ENCODE measurements around the gene SMTNL2. TPM values are rescaled to one million over a fixed set of nuclear protein-coding genes. Genes with fewer than 3 reads are reported as not detected.

SMTNL2 gene
- total RNA-seq, 1 experiment from 2014 or later: not detected

DNA sequence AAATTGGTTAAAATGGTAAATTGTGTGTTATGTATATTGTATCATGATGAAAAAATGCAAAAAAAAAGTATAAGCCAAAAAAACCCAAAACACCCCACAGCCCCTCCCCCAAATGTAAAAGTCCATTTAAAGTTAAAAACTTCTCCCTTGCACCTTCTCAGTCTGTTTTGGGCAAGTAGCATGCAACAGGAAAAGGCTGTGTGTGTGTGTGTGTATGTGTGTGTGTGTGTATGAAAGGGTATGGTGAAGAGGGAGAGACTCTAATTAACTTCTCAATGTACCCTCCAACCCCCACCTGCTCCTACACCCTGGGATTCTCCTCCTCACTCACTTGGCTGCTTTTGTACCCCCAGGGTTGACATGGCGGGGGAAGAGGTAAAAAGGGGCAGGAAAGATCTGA is 14.7 kb upstream of the SMTNL2 start:
- POLR2A ChIA-PET (ENCODE audit: low non-redundant PET): no interaction called here
- no peak overlapping the region for H3K4me3 ChIP-seq (ENCODE audit: low read depth, low read length, poor library complexity, severe bottlenecking)
- intact Hi-C loops (cut with micrococcal nuclease; ENCODE audit: unreplicated experiment): no loop called here
- TF ChIP-seq, protein P1, sequence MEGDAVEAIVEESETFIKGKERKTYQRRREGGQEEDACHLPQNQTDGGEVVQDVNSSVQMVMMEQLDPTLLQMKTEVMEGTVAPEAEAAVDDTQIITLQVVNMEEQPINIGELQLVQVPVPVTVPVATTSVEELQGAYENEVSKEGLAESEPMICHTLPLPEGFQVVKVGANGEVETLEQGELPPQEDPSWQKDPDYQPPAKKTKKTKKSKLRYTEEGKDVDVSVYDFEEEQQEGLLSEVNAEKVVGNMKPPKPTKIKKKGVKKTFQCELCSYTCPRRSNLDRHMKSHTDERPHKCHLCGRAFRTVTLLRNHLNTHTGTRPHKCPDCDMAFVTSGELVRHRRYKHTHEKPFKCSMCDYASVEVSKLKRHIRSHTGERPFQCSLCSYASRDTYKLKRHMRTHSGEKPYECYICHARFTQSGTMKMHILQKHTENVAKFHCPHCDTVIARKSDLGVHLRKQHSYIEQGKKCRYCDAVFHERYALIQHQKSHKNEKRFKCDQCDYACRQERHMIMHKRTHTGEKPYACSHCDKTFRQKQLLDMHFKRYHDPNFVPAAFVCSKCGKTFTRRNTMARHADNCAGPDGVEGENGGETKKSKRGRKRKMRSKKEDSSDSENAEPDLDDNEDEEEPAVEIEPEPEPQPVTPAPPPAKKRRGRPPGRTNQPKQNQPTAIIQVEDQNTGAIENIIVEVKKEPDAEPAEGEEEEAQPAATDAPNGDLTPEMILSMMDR (conservative IDR thresholded peaks at IDR 0.05; ENCODE audit: low read depth, low read length): no peak
- no peak for TF ChIP-seq EZH2 (IDR thresholded peaks at IDR 0.05; ENCODE audit: borderline replicate concordance, low read depth, low read length, poor library complexity, severe bottlenecking)
- no peaks in the 10 kb centered on the region for H3K9me3 ChIP-seq (ENCODE audit: low read depth, low read length, poor library complexity, severe bottlenecking)
- BruUV-seq (replicated peaks): no TSS peak
- H3K36me3 ChIP-seq (ENCODE audit: insufficient read depth, low read length, poor library complexity, severe bottlenecking): no peaks in the 10 kb centered on the region
- CTCF ChIA-PET: interaction anchor here (0.6 kb wide), 1 partner anchor 31 kb away, joined by 15 read pairs; no protein-coding TSS in a partner anchor
- no peak for DNase-seq (ENCODE audit: low spot score)
- no peaks in the 10 kb centered on the region for H3K27me3 ChIP-seq (replicated peaks; ENCODE audit: insufficient read depth, low read depth, low read length, poor library complexity)
- no peak overlapping the region for H3K27ac ChIP-seq (ENCODE audit: low read depth, low read length, poor library complexity, severe bottlenecking)
- no peaks in the 10 kb centered on the region for H3K4me1 ChIP-seq (ENCODE audit: insufficient read depth, low read length, poor library complexity, severe bottlenecking)

DNA sequence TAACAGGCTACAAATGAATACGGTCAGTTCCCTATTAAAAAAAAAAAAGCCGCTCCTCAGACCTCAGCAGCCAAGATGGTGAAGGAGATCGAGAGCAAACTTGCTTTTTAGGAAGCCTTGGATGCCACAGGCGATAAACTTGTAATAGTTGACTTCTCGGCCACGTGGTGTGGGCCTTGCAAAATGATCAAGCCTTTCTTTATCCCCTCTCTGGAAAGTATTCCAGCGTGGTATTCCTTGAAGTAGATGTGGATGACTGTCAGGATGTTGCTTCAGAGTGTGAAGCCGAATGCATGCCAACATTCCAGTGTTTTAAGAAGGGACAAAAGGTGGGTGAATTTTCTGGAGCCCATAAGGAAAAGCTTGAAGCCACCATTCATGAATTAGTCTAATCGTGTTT is 12.2 kb upstream of the SMTNL2 start:
- Histone ChIP-seq H3K4me3 (ENCODE audit: low read depth, low read length, poor library complexity, severe bottlenecking) (no peak overlapping the region), H3K27ac (ENCODE audit: low read depth, low read length, poor library complexity, severe bottlenecking) (no peak overlapping the region), H3K4me1 (ENCODE audit: insufficient read depth, low read length, poor library complexity, severe bottlenecking) (no peaks in the 10 kb centered on the region), H3K9me3 (ENCODE audit: low read depth, low read length, poor library complexity, severe bottlenecking) (no peaks in the 10 kb centered on the region), H3K36me3 (ENCODE audit: insufficient read depth, low read length, poor library complexity, severe bottlenecking) (no peaks in the 10 kb centered on the region), H3K27me3 (replicated peaks; ENCODE audit: insufficient read depth, low read depth, low read length, poor library complexity) (no peaks in the 10 kb centered on the region)
- TF ChIP-seq, protein P1 (conservative IDR thresholded peaks at IDR 0.05; ENCODE audit: low read depth, low read length): no peak
- TF ChIP-seq EZH2 (IDR thresholded peaks at IDR 0.05; ENCODE audit: borderline replicate concordance, low read depth, low read length, poor library complexity, severe bottlenecking): no peak
- no TSS peak for BruUV-seq (replicated peaks)
- intact Hi-C loops (cut with micrococcal nuclease; ENCODE audit: unreplicated experiment): no loop called here
- no peak for DNase-seq (ENCODE audit: low spot score)
- CTCF ChIA-PET: no interaction called here
- POLR2A ChIA-PET (ENCODE audit: low non-redundant PET): no interaction called here

DNA sequence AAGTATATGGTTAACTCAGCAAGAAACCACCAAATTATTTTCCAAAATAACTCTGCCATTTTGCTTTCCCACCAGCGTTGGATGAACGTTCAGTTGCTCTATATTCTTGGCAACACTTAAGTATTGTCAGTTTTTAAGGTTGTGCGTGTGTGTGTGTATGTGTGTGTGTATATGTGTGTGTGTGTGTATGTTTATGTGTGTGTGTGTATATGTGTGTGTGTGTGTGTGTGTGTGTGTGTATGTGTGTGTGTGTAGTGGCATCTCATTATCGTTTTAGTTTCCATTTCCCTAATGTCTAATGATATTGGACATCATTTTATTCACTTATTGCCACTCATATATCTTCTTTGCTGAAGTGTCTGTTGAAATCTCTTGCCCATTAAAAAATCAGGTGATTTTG is 11.2 kb upstream of the SMTNL2 start:
- intact Hi-C loops (cut with micrococcal nuclease; ENCODE audit: unreplicated experiment): no loop called here
- Histone ChIP-seq H3K9me3 (ENCODE audit: low read depth, low read length, poor library complexity, severe bottlenecking) (no peaks in the 10 kb centered on the region), H3K4me3 (ENCODE audit: low read depth, low read length, poor library complexity, severe bottlenecking) (no peak overlapping the region), H3K27ac (ENCODE audit: low read depth, low read length, poor library complexity, severe bottlenecking) (no peak overlapping the region), H3K36me3 (ENCODE audit: insufficient read depth, low read length, poor library complexity, severe bottlenecking) (no peaks in the 10 kb centered on the region), H3K4me1 (ENCODE audit: insufficient read depth, low read length, poor library complexity, severe bottlenecking) (no peaks in the 10 kb centered on the region), H3K27me3 (replicated peaks; ENCODE audit: insufficient read depth, low read depth, low read length, poor library complexity) (no peaks in the 10 kb centered on the region)
- TF ChIP-seq EZH2 (IDR thresholded peaks at IDR 0.05; ENCODE audit: borderline replicate concordance, low read depth, low read length, poor library complexity, severe bottlenecking): no peak
- TF ChIP-seq, protein P1 (conservative IDR thresholded peaks at IDR 0.05; ENCODE audit: low read depth, low read length): no peak
- no peak for DNase-seq (ENCODE audit: low spot score)
- BruUV-seq (replicated peaks): no TSS peak
- ChIA-PET CTCF (no interaction called here), POLR2A (ENCODE audit: low non-redundant PET) (no interaction called here)
